ENCODE data around the gene ZNF691.

DNA sequence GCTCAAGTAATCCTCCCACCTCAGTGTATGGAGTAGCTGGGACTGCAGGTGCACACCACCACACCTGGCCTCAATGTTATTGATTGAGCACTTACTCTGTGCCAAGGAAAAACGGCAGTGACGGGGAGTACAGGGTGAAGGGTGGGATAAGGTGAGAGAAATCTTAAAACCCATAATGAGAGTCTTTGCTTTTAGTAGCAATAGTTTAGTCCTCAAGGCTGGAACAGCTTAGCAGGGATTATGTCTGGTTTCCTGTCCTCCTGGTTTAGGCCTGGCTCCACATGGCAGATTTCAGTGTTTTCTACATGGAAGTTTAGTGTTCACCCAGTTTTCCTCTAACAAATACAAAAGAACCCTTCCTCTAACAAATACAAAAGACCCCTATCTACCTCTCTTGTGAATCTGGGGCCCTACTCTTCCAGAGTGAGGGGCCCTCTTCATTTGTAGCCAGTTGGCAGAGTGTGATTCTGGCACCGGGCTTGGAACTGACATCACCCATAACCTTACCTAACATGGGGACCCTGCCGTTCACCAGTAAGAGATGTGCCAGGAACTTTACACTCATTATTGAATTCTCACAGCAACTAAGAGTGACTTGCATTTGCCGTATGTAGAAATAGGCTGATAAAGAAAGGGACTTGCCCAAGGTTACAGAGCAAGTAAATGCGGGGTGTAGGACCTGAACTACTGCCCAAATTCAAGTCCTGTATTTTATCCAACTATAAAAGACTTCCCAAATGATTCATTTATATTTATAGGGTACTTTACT lies 6.9 kb downstream of the ZNF691 start:
- TF ChIP-seq, protein P1, sequence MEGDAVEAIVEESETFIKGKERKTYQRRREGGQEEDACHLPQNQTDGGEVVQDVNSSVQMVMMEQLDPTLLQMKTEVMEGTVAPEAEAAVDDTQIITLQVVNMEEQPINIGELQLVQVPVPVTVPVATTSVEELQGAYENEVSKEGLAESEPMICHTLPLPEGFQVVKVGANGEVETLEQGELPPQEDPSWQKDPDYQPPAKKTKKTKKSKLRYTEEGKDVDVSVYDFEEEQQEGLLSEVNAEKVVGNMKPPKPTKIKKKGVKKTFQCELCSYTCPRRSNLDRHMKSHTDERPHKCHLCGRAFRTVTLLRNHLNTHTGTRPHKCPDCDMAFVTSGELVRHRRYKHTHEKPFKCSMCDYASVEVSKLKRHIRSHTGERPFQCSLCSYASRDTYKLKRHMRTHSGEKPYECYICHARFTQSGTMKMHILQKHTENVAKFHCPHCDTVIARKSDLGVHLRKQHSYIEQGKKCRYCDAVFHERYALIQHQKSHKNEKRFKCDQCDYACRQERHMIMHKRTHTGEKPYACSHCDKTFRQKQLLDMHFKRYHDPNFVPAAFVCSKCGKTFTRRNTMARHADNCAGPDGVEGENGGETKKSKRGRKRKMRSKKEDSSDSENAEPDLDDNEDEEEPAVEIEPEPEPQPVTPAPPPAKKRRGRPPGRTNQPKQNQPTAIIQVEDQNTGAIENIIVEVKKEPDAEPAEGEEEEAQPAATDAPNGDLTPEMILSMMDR (IDR thresholded peaks at IDR 0.05): no peak
- TF ChIP-seq EP300 (IDR thresholded peaks at IDR 0.05): no peak
